Suprapubic skin (tissue), 4 donors: ENCODE data around the gene BANP. TPM values are rescaled to one million over a fixed set of nuclear protein-coding genes. Genes with fewer than 3 reads are reported as not detected.

Source experiments
- DNase-seq, 2 donors: peaks; one replicate each; pipeline ENCODE4 v3.0.0-alpha.2; 2019; ENCODE audit warnings: low spot score in 2 of 2
- H3K27ac ChIP-seq: fragments of 200-600 bp; sonication (generic); one replicate; pipeline ENCODE4 v1.5.1; 2019
- H3K27me3 ChIP-seq: fragments of 200-600 bp; sonication (generic); one replicate; pipeline ENCODE4 v1.5.1; 2019
- H3K36me3 ChIP-seq: fragments of 200-600 bp; sonication (generic); one replicate; pipeline ENCODE4 v1.5.1; 2019
- H3K4me1 ChIP-seq: fragments of 200-600 bp; sonication (generic); one replicate; pipeline ENCODE4 v1.5.1; 2019
- H3K4me3 ChIP-seq: fragments of 200-600 bp; sonication (generic); one replicate; pipeline ENCODE4 v1.5.1; 2019; ENCODE audit warnings: mild to moderate bottlenecking
- H3K9me3 ChIP-seq: fragments of 200-600 bp; sonication (generic); one replicate; pipeline ENCODE4 v1.5.1; 2019
- EP300 ChIP-seq: sonication (generic); formaldehyde crosslinking; IDR thresholded peaks from one replicate; pipeline ENCODE4 v1.6.1; 2017; ENCODE audit warnings: antibody characterized with exemption
- POLR2A ChIP-seq, 2 donors: fragments of 450-650 bp; IDR thresholded peaks; one replicate each; pipeline ENCODE4 v1.6.1; 2017; ENCODE audit warnings: antibody characterized with exemption in 2 of 2, mild to moderate bottlenecking in 2 of 2, moderate library complexity in 2 of 2
- POLR2AphosphoS5 ChIP-seq, 3 donors: sonication (generic); formaldehyde crosslinking; IDR thresholded peaks; one replicate each; pipeline ENCODE4 v1.6.1; 2017; ENCODE audit warnings: antibody characterized with exemption in 3 of 3
- WGBS: methylation state at CpG from one replicate; pipeline ENCODE4 v1.1.5; 2018; 5-methylcytosine and 5-hydroxymethylcytosine counted together
- total RNA-seq, 4 donors: library from RNA; depleted of rRNA; stranded (reverse); fragments of >200 nt; gene quantifications; one replicate each; pipeline ENCODE4 v1.1.0, GENCODE V29; 2016
- TF ChIP-seq, protein P1 (sequence below), 2 donors: fragments of 200-600 bp in 1 of 2; fragments of 450-650 bp in 1 of 2; sonication (generic) in 1 of 2; IDR thresholded peaks; one replicate each; pipeline ENCODE4 v1.5.1; 2016 to 2019; ENCODE audit warnings: antibody characterized with exemption in 2 of 2, mild to moderate bottlenecking in 1 of 2, moderate library complexity in 1 of 2

Gene BANP
- total RNA-seq, 4 donors from 2014 or later = 24.9 to 40.1 (median 26.5) TPM

DNA sequence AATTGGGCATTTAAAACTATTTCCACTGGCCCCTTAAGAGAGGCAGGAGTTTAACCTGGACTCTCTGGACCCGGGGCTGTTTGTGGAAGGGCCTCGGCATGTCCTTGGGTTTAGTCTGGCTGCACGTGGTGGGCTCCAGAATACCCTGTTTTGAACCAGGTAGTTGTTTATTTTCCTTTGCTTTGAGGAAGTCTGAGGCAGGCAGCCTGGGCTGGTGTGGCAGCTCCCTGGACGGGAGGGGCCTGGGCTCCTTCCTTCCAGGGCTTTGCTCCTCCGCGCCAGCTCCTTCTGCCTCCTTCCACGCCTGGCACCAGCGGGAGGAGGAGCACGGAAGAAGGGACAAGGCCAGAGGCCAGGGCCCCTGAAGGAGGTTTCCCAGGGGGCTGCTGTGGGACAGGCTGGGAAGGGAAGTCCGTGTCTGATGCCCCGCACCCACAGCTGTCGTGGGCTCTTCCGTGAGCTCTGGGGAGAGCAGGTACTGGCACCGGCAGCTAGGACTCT lies 15.5 kb downstream of the BANP start:
- H3K4me1 ChIP-seq = peaks cover 37% of the 10 kb centered on the region
- H3K9me3 ChIP-seq = peaks cover under 1% of the 10 kb centered on the region
- peaks cover 3% of the 10 kb centered on the region for H3K36me3 ChIP-seq
- DNase-seq = peak in 1 of 2 donors; percentile 82
- no peaks in the 10 kb centered on the region for H3K27me3 ChIP-seq
- WGBS = 11% methylated on average over 10 of the region's 14 CpGs
- H3K4me3 ChIP-seq = peak overlapping the region; percentile 30
- H3K27ac ChIP-seq = peak overlapping the region; percentile 81
- TF ChIP-seq POLR2A (IDR thresholded peaks at IDR 0.05) (no peak), EP300 (no peak), POLR2AphosphoS5 (IDR thresholded peaks at IDR 0.05) (no peak)
- TF ChIP-seq, protein P1, sequence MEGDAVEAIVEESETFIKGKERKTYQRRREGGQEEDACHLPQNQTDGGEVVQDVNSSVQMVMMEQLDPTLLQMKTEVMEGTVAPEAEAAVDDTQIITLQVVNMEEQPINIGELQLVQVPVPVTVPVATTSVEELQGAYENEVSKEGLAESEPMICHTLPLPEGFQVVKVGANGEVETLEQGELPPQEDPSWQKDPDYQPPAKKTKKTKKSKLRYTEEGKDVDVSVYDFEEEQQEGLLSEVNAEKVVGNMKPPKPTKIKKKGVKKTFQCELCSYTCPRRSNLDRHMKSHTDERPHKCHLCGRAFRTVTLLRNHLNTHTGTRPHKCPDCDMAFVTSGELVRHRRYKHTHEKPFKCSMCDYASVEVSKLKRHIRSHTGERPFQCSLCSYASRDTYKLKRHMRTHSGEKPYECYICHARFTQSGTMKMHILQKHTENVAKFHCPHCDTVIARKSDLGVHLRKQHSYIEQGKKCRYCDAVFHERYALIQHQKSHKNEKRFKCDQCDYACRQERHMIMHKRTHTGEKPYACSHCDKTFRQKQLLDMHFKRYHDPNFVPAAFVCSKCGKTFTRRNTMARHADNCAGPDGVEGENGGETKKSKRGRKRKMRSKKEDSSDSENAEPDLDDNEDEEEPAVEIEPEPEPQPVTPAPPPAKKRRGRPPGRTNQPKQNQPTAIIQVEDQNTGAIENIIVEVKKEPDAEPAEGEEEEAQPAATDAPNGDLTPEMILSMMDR (IDR thresholded peaks at IDR 0.05) = no peak

DNA sequence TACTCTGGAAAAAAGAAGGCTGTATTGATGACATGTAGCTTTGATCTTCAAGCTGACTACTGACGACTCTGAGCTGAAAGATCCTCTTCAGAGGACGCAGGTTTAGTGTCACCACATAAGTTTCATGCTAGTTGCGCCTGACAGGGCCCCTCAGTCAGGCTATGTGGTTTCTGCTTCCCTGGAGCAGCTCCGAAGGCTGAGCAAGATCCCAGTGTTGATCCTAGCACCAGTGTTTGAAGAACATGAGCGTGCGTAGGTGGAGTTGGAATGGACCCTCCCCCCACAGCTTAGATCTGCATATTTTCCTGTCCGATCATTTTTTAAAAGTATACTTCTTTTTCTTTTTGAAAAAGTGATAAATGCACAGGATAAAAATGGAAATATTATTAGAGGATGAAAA lies 17.3 kb downstream of the BANP start:
- peaks cover 3% of the 10 kb centered on the region for H3K36me3 ChIP-seq
- DNase-seq = peak in 1 of 2 donors; percentile 32
- H3K27ac ChIP-seq = no peak overlapping the region
- 78% methylated on average over 7 of the region's 7 CpGs for WGBS
- H3K4me3 ChIP-seq = no peak overlapping the region
- H3K27me3 ChIP-seq = no peaks in the 10 kb centered on the region
- H3K4me1 ChIP-seq = peaks cover 29% of the 10 kb centered on the region
- H3K9me3 ChIP-seq = peaks cover 14% of the 10 kb centered on the region
- no peak for TF ChIP-seq POLR2AphosphoS5 (IDR thresholded peaks at IDR 0.05)

DNA sequence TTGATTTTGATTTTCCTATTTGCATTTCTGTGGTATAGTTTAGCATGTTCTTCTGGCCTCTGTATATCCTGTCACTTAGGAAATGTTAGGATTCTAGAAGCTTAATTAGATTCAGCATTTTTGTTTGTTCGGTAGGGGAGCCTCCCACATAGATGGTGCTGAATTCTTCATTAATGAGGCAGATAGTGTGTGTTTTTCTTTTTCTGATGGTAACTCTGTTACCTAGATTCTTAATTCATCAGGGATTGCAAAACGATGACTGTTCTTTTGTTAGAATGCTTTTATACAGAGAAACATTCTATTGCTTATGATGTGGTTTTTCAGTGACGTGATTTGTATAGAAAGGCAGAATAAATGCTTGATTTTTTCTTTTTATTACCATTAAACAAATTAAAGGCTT lies 19.0 kb downstream of the BANP start:
- 65% methylated on average over 3 of the region's 3 CpGs for WGBS
- Histone ChIP-seq H3K4me1 (peaks cover 28% of the 10 kb centered on the region), H3K27me3 (no peaks in the 10 kb centered on the region), H3K4me3 (no peak overlapping the region), H3K27ac (no peak overlapping the region), H3K36me3 (peaks cover 3% of the 10 kb centered on the region), H3K9me3 (peaks cover 14% of the 10 kb centered on the region)
- DNase-seq = no peak
- TF ChIP-seq, protein P1 (IDR thresholded peaks at IDR 0.05) = no peak
- no peak for TF ChIP-seq POLR2AphosphoS5 (IDR thresholded peaks at IDR 0.05)
- TF ChIP-seq POLR2A (IDR thresholded peaks at IDR 0.05) = no peak
- no peak for TF ChIP-seq EP300

DNA sequence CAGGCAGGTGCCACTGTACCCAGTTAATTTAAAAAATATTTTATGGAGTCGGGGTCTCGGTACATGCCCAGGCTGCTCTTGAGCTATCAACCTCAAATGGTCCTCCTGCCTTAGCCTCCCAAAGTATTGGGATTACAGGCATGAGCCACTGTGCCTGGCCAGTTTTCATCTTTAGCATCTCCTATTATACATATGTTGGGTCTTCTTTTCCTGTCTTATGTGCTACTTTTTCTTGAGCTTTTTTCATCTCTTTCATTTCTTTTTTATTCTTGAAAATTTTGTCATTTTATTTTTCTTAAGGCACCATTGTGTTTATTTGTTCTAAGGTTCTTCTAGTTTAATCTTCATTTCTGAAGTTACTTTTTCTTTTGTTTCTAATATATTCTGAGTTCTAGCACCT lies 20.7 kb downstream of the BANP start:
- Histone ChIP-seq H3K4me1 (peaks cover 11% of the 10 kb centered on the region), H3K36me3 (peaks cover 3% of the 10 kb centered on the region), H3K9me3 (peaks cover 14% of the 10 kb centered on the region), H3K27me3 (no peaks in the 10 kb centered on the region), H3K4me3 (no peak overlapping the region), H3K27ac (no peak overlapping the region)
- 97% methylated on average over 2 of the region's 2 CpGs for WGBS
- DNase-seq = no peak
- TF ChIP-seq POLR2AphosphoS5 (IDR thresholded peaks at IDR 0.05) = no peak
- TF ChIP-seq EP300 = no peak
- TF ChIP-seq, protein P1 (IDR thresholded peaks at IDR 0.05) = no peak
- no peak for TF ChIP-seq POLR2A (IDR thresholded peaks at IDR 0.05)

DNA sequence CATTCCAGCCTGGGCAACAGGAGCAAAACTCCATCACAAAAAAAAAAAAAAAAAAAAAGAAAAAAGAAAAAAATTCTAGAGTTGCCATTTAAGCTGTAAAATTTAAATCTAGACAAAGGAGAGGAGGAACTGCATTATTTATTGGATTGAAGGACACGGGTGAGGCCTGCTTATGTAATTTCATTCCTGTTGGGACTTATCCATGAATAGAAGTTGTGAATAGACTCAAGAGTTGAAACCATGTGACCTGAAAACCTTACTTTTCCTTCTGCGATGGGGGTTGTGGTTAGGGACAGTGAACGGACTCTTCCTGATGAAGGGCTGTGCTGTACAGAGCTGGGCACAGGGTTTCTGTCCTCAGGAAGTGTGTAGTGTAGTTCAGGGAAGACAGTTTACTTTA lies 22.5 kb downstream of the BANP start:
- TF ChIP-seq EP300 (no peak), POLR2A (IDR thresholded peaks at IDR 0.05) (no peak), POLR2AphosphoS5 (IDR thresholded peaks at IDR 0.05) (no peak)
- TF ChIP-seq, protein P1 (IDR thresholded peaks at IDR 0.05) = no peak
- Histone ChIP-seq H3K27ac (no peak overlapping the region), H3K9me3 (peaks cover 14% of the 10 kb centered on the region), H3K4me1 (peaks cover 3% of the 10 kb centered on the region), H3K27me3 (no peaks in the 10 kb centered on the region), H3K36me3 (peaks cover 9% of the 10 kb centered on the region), H3K4me3 (no peak overlapping the region)
- WGBS = 62% methylated on average over 3 of the region's 3 CpGs
- no peak for DNase-seq

DNA sequence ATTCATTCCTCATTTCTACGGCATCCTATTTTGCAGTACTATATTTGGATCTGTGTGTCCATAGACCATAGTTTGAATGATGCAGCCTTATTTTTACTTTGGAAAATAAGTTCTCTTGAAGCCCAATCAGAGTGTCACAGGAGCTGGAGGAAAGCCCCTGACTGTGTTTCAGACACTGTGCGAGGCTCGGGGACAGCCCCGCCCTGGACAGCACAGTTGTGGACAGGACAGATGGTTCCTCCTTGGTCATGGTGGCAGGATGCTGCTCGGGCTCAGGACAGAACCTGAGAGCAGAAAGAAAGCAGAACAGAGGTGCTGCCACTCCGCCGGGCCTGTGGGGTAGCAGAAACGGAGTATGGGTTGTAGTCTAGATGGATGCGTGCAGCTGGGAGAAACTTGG lies 22.9 kb downstream of the BANP start:
- H3K4me3 ChIP-seq = no peak overlapping the region
- H3K36me3 ChIP-seq = peaks cover 9% of the 10 kb centered on the region
- H3K4me1 ChIP-seq = peaks cover 3% of the 10 kb centered on the region
- no peak for TF ChIP-seq POLR2AphosphoS5 (IDR thresholded peaks at IDR 0.05)
- TF ChIP-seq, protein P1 (IDR thresholded peaks at IDR 0.05) = no peak
- TF ChIP-seq EP300 = no peak
- no peak for TF ChIP-seq POLR2A (IDR thresholded peaks at IDR 0.05)
- WGBS = 96% methylated on average over 9 of the region's 9 CpGs
- no peak overlapping the region for H3K27ac ChIP-seq
- H3K27me3 ChIP-seq = no peaks in the 10 kb centered on the region
- no peak for DNase-seq
- H3K9me3 ChIP-seq = peaks cover 14% of the 10 kb centered on the region
